Superior temporal gyrus (tissue), 1 donor: Measurements from ENCODE around the gene MAP6.

Experiments
- DNase-seq: peaks from one replicate; pipeline ENCODE4 v3.0.0-alpha.2; 2016; ENCODE audit errors: extremely low spot score

MAP6 gene

DNA sequence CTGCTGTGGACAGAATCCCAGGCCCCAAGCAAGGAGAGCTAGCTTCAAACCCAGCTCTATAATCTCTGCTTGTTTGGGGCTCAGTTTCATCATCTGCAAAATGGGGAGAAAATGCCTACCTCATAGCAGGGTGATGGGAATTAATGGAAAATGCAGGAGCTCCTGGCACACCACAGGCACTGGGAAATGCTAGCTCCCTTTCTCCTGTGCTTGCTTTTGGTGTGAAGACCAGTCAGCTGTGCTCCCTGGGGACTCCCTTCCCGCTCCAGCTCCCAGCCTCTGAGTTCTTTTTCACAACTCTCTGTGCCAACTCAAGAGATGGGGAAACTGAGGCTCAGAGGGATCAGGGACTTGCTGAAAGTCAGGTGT lies 115.0 kb downstream of the MAP6 start:
- no peak for DNase-seq

DNA sequence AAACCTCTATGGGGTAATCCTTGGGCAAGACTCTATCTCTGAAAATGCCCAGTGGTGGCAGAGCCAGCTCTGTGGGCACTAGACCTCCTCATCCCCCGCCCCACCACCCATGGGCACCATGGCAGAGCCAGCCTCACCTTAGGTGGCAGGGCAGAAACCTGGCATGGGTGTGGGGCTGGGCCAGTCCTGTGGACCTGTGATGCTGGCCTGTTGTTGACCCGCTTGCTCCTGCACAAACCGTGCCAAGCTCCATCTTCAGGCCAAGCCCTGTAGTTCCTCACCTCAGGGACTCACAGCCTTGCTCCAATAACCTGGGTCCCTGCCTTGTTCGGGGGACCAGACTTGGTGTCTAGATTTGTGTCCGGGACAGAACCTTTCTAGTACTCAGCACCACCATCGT lies 115.7 kb downstream of the MAP6 start:
- no peak for DNase-seq

DNA sequence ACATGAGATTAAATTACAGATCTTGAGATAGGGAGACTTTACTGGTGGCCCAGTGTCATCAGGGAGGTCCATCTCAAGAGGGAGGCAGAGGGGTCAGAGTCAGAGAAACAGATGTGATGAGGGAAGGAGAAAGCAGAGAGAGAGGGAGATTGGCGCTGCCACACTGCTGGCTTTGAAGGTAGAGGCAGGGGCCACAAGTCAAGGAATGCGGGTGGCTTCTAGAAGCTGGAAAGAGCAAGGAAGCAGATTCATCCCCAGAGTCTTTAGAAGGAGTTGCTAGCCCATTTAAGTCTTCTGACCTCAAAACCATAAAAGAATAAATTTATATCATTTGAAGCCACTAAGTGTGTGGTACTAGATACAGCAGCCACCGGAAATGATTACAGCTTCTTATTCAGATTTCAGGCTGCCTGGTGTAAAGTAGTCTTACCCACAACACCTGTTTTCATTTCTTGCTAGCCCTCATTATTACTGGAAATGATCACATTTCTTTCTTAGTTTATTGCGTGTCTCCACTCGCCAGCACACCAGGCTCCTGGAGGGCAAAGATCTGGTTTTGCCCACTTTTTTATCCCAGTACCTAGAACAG lies 119.4 kb downstream of the MAP6 start:
- DNase-seq = no peak

DNA sequence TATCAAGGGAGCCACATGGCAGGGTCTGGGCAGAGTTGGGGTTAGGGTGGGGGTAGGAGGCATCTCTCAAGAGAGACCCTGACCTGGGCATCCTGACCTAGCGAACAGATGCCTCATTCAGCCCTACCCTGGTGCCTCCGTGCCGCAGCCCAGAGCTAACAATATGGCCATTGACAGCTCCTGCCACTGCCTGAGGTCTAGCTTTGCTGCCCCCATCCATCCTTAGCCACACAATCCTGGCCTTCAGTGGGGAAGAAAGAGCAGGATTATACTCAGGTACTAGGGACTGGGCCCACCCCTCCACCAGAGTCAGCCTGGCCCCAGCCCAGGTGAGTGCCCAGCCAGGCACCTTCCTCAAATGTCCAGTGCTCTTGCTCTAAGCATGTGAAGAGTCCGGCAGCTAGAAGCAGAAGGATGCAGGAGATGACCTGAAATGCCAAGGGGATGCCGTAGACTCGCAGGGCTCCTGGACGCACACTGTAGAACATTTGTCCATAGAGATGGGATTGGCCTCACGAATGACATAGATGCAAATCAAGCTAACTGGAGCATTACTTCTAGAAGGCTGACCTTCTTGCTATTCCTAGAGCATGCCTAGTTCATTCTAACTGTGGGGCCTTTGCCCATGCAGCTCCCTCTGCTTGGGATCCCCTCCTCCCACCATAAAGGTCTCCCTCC lies 120.1 kb downstream of the MAP6 start:
- DNase-seq = no peak

DNA sequence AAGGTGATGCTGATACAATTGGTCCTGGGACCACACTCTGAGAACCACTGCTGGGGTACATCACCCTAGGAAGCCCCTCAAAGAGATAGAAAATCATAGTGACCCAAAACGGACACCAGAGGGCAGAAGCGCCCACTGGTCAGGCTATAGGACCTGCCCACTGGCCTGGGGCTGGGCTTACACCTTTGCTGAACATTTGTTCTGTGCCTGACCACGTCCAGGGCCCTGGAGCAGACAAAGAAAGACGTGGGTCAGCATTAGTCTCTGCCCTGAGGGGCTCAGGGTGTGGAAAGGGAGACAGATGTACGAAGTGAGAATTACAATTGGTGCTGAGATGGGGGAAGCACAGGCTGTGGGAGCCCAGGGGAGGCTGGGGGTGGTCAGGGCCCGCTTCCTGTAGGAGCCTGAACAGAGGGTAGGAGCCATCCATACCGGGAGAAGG lies 121.2 kb downstream of the MAP6 start:
- DNase-seq = peak; percentile 83

DNA sequence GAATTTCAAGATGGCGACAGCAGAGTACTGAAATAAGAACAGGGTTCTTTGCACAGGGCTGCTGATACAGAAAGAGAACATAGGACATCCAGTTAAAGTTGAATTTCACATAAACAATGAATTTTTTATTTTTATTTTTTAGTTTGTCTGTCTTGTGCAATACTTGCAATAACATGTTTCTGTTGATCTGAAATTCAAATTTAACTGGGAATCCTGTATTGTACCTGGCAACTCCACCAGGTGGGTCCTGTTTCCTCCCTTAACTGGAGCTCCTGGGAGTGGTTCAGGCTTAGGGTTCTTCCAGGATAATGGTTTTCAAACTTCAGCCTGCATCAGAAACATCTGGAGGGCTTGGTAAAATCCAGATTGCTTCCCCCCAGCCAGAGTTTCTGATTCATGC lies 121.7 kb downstream of the MAP6 start:
- no peak for DNase-seq

DNA sequence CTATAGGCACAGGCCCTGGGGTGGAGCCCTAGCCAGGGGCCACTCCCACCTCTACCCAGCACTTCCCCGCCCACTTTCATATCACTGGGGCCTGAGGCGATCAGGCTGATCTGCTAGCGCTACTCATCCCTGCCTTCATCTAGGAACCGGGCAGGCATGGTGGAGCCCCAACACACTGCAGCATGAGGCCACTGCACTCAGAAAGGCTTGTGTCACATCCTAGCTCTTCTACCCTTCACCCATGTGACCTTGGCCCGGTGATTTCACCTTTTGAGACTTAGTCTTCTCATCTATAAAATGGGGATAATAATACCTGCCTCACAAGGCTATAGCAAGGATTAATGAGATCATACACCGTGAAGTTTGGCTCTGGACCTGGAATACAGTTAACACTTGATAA lies 125.0 kb downstream of the MAP6 start:
- DNase-seq = no peak

DNA sequence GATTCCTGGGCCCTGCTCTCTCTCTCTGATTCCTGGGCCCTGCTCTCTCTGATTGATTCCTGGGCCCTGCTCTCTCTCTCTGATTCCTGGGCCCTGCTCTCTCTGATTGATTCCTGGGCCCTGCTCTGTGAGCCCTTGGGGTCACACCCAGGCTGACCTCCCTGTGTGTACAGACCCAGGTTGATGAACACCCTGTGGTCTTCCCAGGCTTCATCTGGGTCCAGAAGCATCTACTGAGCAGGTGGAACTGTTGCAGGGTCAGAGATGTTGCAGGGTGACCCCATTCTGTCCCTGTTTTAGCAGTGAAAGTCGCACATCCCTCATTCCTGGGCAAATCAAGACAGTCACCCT lies 126.8 kb downstream of the MAP6 start:
- no peak for DNase-seq

DNA sequence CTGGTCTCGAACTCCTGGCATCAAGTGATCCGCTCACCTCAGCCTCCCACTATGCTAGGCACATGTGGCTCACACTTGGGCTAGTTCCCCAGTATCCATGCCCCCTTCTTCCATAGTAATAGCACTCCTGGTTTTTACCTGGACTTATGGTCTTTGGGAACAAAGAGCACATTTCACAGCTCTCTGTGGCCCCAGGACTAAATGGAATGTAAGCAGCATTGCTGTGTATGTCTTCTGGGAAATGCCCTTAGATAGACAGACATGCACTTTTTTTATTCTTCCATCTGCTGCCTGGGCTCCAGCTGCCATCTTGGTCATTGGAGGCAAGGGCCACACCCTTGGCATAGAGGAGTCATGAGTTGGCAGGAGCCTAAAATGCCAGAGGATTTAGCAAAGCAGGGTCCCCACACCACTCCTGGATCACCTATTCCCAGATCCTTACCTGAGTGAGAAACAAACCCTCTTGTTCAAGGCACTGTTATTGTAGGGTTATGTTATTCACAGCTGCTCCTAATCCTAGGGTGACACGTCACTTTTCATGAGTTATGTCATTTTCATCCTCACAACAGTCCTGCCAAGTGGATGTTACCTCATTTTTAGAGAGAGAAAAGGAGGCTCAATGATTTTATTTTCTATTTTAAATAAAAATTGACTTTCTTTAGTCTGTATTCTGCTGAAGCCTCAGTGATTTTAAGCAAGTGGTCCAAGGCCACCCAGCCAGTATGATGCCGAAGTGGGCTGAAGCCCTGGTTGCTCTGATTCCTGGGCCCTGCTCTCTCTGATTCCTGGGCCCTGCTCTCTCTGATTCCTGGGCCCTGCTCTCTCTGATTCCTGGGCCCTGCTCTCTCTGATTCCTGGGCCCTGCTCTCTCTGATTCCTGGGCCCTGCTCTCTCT lies 127.4 kb downstream of the MAP6 start:
- no peak for DNase-seq

DNA sequence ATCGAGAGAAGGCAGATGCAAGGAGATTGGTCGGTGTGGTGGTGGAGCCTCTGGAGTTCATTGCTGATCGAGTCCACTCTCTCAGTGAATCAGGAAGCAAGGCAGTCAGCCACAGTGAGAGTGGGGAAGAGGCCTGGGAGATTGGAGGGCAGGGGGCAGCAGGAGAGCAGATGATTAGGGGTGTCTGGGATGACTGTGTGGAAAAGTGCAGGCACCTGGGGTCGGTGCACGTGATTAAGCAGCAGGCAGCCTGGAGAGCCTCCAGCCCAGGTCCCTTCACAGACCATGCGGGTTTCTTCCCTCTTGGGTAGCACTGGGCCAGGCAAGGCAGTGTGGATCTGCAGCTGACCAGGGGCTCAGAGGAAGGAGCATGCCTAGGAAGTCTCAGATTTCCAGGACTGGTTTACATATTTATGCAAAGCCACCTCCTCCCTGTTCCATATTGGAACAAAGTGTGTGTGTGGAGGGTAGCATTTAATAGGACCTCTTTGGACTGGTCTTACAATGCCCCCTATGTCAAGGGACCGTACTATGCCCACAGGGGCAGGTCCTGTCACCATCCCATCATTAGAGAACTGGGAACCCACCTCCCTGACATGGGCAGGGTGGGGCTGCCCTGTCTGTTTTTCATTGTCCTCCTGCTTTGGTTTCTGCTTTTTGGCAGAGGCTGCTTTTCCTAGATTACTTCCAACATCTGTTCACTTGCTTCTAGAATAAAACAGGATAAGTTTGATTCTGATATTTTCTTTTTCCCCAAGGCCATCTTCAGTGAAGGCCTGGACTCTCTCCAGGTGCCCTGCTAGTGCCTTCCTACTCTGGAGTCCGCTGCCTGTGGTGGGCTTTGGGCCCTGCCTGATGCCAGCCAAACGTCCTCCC lies 129.1 kb downstream of the MAP6 start:
- DNase-seq = no peak

DNA sequence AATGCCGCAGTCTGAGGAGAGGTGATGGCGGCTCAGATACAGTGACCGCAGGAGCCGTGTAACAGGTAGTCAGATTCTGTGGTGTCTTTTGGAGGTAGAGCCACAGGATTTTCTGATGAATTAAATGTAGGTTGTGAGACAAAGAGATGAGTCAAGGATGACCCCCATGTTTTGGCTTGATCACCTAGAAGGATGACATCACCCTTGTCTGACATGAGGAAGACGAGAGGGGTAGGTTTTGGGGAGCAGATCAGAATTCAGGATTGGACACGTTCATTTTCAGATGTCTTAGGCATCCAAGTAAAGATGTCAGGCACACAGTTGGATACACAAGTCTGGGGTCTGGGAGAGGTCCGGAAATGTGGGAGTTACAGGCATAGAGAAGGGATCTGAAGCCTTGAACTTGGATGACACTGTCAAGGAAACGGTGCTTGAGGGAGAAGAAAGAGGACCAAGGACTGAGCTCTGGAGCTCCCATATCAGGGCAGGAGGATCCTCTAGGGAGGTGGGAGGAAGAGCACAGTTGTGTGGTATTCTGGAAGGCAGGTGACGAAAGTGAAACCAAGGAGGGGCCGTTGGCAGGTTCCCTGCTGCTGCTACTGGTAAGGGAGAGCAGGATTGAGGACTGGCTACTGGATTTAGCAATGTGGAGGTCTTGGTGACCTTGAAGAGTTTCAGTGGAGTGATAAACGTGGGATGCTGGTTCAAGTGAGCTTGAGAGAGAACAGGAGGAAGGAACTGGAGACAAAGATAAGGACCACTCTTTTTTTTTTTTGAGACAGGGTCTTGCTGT lies 130.5 kb downstream of the MAP6 start:
- no peak for DNase-seq

DNA sequence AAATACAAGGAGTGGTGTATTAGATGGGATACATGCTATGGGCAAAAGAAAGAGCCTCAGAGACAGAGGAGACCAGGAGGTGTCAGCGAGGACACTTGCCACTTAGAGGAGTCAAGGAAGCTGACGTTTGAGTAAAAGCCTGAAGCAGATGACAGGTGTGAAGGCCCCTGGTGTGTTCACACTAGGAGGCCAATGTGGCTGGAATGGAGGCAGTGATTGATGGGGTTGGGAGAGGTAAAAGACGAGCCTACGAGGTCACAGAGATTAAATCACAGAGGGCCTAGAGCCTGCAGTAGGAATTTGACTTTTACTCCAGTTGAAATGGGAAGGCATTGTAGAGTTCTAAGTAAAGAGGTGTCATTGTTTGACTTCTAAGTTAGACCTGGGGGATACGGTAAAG lies 131.1 kb downstream of the MAP6 start:
- DNase-seq = no peak
